ENCODE measurements around the gene DNAJC17.

The DNAJC17 gene

GRCh38 chr15:40790718-40791117, 16.6 kb downstream of the DNAJC17 start:
- Mint-ChIP-seq H3K9me3 (no peaks in the 10 kb centered on the region), H3K27me3 (no peaks in the 10 kb centered on the region), H3K4me3 (no peak overlapping the region), H3K4me1 (peaks cover 6% of the 10 kb centered on the region), H3K36me3 (peaks cover 6% of the 10 kb centered on the region), H3K27ac (no peak overlapping the region)
- ATAC-seq (ENCODE audit: low read depth): no peak
- no peak for DNase-seq (ENCODE audit: low spot score in 2 of 2)

GRCh38 chr15:40789999-40790398, 17.3 kb downstream of the DNAJC17 start:
- H3K4me3 Mint-ChIP-seq: no peak overlapping the region
- no peaks in the 10 kb centered on the region for H3K9me3 Mint-ChIP-seq
- no peak overlapping the region for H3K27ac Mint-ChIP-seq
- no peak for ATAC-seq (ENCODE audit: low read depth)
- no peak for DNase-seq (ENCODE audit: low spot score in 2 of 2)
- no peaks in the 10 kb centered on the region for H3K27me3 Mint-ChIP-seq
- peaks cover 6% of the 10 kb centered on the region for H3K36me3 Mint-ChIP-seq
- H3K4me1 Mint-ChIP-seq: peaks cover 6% of the 10 kb centered on the region

- H3K9me3 Mint-ChIP-seq: no peaks in the 10 kb centered on the region
- H3K36me3 Mint-ChIP-seq: peaks cover 6% of the 10 kb centered on the region
- no peak overlapping the region for H3K4me3 Mint-ChIP-seq
- H3K27ac Mint-ChIP-seq: peak overlapping the region; percentile 8
- no peaks in the 10 kb centered on the region for H3K27me3 Mint-ChIP-seq
- DNase-seq (ENCODE audit: low spot score in 2 of 2) (no peak), ATAC-seq (ENCODE audit: low read depth) (no peak)
- peaks cover 6% of the 10 kb centered on the region for H3K4me1 Mint-ChIP-seq
Observed at GRCh38 chr15:40789119-40789518, 18.2 kb downstream of the DNAJC17 start.

- no peak for DNase-seq (ENCODE audit: low spot score in 2 of 2)
- Mint-ChIP-seq H3K27me3 (no peaks in the 10 kb centered on the region), H3K36me3 (peaks cover 2% of the 10 kb centered on the region), H3K4me1 (peaks cover 6% of the 10 kb centered on the region), H3K9me3 (no peaks in the 10 kb centered on the region), H3K27ac (no peak overlapping the region), H3K4me3 (no peak overlapping the region)
- ATAC-seq (ENCODE audit: low read depth): no peak
Observed at GRCh38 chr15:40787991-40788390, 19.3 kb downstream of the DNAJC17 start.

GRCh38 chr15:40787344-40787841, 19.9 kb downstream of the DNAJC17 start:
- DNase-seq (ENCODE audit: low spot score in 2 of 2) (no peak), ATAC-seq (ENCODE audit: low read depth) (no peak)
- Mint-ChIP-seq H3K4me1 (peaks cover 7% of the 10 kb centered on the region), H3K4me3 (no peak overlapping the region), H3K27ac (peak overlapping the region; percentile 38), H3K27me3 (no peaks in the 10 kb centered on the region), H3K36me3 (peaks cover 1% of the 10 kb centered on the region), H3K9me3 (no peaks in the 10 kb centered on the region)

GRCh38 chr15:40785814-40786213, 21.5 kb downstream of the DNAJC17 start:
- no peak overlapping the region for H3K27ac Mint-ChIP-seq
- H3K9me3 Mint-ChIP-seq: no peaks in the 10 kb centered on the region
- no peak overlapping the region for H3K4me3 Mint-ChIP-seq
- ATAC-seq (ENCODE audit: low read depth): no peak
- peaks cover 8% of the 10 kb centered on the region for H3K4me1 Mint-ChIP-seq
- H3K27me3 Mint-ChIP-seq: no peaks in the 10 kb centered on the region
- DNase-seq (ENCODE audit: low spot score in 2 of 2): no peak
- H3K36me3 Mint-ChIP-seq: no peaks in the 10 kb centered on the region

- Mint-ChIP-seq H3K4me1 (peaks cover 8% of the 10 kb centered on the region), H3K27ac (no peak overlapping the region), H3K4me3 (no peak overlapping the region), H3K9me3 (no peaks in the 10 kb centered on the region), H3K36me3 (no peaks in the 10 kb centered on the region), H3K27me3 (no peaks in the 10 kb centered on the region)
- ATAC-seq (ENCODE audit: low read depth) (no peak), DNase-seq (ENCODE audit: low spot score in 2 of 2) (no peak)
Observed at GRCh38 chr15:40785164-40785563, 22.1 kb downstream of the DNAJC17 start.

- Mint-ChIP-seq H3K27me3 (no peaks in the 10 kb centered on the region), H3K4me3 (no peak overlapping the region), H3K27ac (no peak overlapping the region), H3K4me1 (peaks cover 2% of the 10 kb centered on the region), H3K36me3 (peaks cover 6% of the 10 kb centered on the region), H3K9me3 (no peaks in the 10 kb centered on the region)
- ATAC-seq (ENCODE audit: low read depth) (peak; percentile 100), DNase-seq (ENCODE audit: low spot score in 2 of 2) (peak; percentile 77 to 81)
Observed at GRCh38 chr15:40782609-40783227, 24.6 kb downstream of the DNAJC17 start.

GRCh38 chr15:40776537-40777141, 30.6 kb downstream of the DNAJC17 start:
- no peak for DNase-seq (ENCODE audit: low spot score in 2 of 2)
- Mint-ChIP-seq H3K27ac (no peak overlapping the region), H3K36me3 (peaks cover 24% of the 10 kb centered on the region), H3K9me3 (no peaks in the 10 kb centered on the region), H3K4me3 (no peak overlapping the region), H3K4me1 (peaks cover 2% of the 10 kb centered on the region), H3K27me3 (no peaks in the 10 kb centered on the region)
- ATAC-seq (ENCODE audit: low read depth): no peak

GRCh38 chr15:40775740-40776536, 31.3 kb downstream of the DNAJC17 start:
- Mint-ChIP-seq H3K9me3 (no peaks in the 10 kb centered on the region), H3K27me3 (no peaks in the 10 kb centered on the region), H3K27ac (no peak overlapping the region), H3K4me3 (no peak overlapping the region), H3K4me1 (peaks cover 2% of the 10 kb centered on the region), H3K36me3 (peaks cover 26% of the 10 kb centered on the region)
- ATAC-seq (ENCODE audit: low read depth) (no peak), DNase-seq (ENCODE audit: low spot score in 2 of 2) (no peak)

- Mint-ChIP-seq H3K36me3 (peaks cover 26% of the 10 kb centered on the region), H3K27ac (peak overlapping the region; percentile 72), H3K27me3 (no peaks in the 10 kb centered on the region), H3K4me1 (peaks cover 5% of the 10 kb centered on the region), H3K9me3 (no peaks in the 10 kb centered on the region), H3K4me3 (no peak overlapping the region)
- ATAC-seq (ENCODE audit: low read depth) (no peak), DNase-seq (ENCODE audit: low spot score in 2 of 2) (no peak)
Observed at GRCh38 chr15:40775007-40775406, 32.3 kb downstream of the DNAJC17 start.

- Mint-ChIP-seq H3K36me3 (peaks cover 20% of the 10 kb centered on the region), H3K27ac (no peak overlapping the region)
- ATAC-seq (ENCODE audit: low read depth): no peak
Observed at GRCh38 chr15:40773902-40774301, 33.4 kb downstream of the DNAJC17 start.

GRCh38 chr15:40773496-40773895, 33.8 kb downstream of the DNAJC17 start:
- peaks cover 20% of the 10 kb centered on the region for H3K36me3 Mint-ChIP-seq
- ATAC-seq (ENCODE audit: low read depth) (no peak), DNase-seq (ENCODE audit: low spot score in 2 of 2) (no peak)
- H3K4me1 Mint-ChIP-seq: peaks cover 18% of the 10 kb centered on the region
- H3K4me3 Mint-ChIP-seq: no peak overlapping the region
- no peaks in the 10 kb centered on the region for H3K9me3 Mint-ChIP-seq
- no peaks in the 10 kb centered on the region for H3K27me3 Mint-ChIP-seq
- no peak overlapping the region for H3K27ac Mint-ChIP-seq

More at GRCh38 chr15:40773902-40774301, 33.4 kb downstream of the DNAJC17 start:
- Mint-ChIP-seq H3K9me3 (no peaks in the 10 kb centered on the region), H3K4me1 (peaks cover 14% of the 10 kb centered on the region), H3K4me3 (no peak overlapping the region), H3K27me3 (no peaks in the 10 kb centered on the region)
- no peak for DNase-seq (ENCODE audit: low spot score in 2 of 2)

- Mint-ChIP-seq H3K9me3 (no peaks in the 10 kb centered on the region), H3K4me3 (no peak overlapping the region), H3K4me1 (peaks cover 21% of the 10 kb centered on the region), H3K27me3 (no peaks in the 10 kb centered on the region), H3K27ac (no peak overlapping the region), H3K36me3 (peaks cover 18% of the 10 kb centered on the region)
- ATAC-seq (ENCODE audit: low read depth): no peak
- DNase-seq (ENCODE audit: low spot score in 2 of 2): no peak
Observed at GRCh38 chr15:40772014-40772413, 35.3 kb downstream of the DNAJC17 start.

Measured in memory B cell (primary cell).